Measurements from ENCODE around the gene COL28A1. TPM values are rescaled to one million over a fixed set of nuclear protein-coding genes. Genes with fewer than 3 reads are reported as not detected.

COL28A1 gene
- total RNA-seq, 1 donor from 2014 or later, result 18.3 TPM

- peaks cover 1% of the 10 kb centered on the region for H3K36me3 Mint-ChIP-seq (ENCODE audit: insufficient read depth)
- H3K27me3 Mint-ChIP-seq, result no peaks in the 10 kb centered on the region
- TF ChIP-seq, protein P1, sequence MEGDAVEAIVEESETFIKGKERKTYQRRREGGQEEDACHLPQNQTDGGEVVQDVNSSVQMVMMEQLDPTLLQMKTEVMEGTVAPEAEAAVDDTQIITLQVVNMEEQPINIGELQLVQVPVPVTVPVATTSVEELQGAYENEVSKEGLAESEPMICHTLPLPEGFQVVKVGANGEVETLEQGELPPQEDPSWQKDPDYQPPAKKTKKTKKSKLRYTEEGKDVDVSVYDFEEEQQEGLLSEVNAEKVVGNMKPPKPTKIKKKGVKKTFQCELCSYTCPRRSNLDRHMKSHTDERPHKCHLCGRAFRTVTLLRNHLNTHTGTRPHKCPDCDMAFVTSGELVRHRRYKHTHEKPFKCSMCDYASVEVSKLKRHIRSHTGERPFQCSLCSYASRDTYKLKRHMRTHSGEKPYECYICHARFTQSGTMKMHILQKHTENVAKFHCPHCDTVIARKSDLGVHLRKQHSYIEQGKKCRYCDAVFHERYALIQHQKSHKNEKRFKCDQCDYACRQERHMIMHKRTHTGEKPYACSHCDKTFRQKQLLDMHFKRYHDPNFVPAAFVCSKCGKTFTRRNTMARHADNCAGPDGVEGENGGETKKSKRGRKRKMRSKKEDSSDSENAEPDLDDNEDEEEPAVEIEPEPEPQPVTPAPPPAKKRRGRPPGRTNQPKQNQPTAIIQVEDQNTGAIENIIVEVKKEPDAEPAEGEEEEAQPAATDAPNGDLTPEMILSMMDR (IDR thresholded peaks at IDR 0.05; ENCODE audit: unreplicated experiment), result no peak
- DNase-seq (ENCODE audit: low spot score, unreplicated experiment), result no peak
- no peak overlapping the region for H3K27ac Mint-ChIP-seq
- no peak overlapping the region for H3K4me3 Mint-ChIP-seq (ENCODE audit: low read depth)
- H3K9me3 Mint-ChIP-seq (ENCODE audit: low read depth), result no peaks in the 10 kb centered on the region
- H3K4me1 Mint-ChIP-seq (ENCODE audit: low read depth), result peaks cover 6% of the 10 kb centered on the region
These were observed 191.1 kb downstream of the COL28A1 start for GRCh38 chr7:7344583-7344982.

- Mint-ChIP-seq H3K27me3 (no peaks in the 10 kb centered on the region), H3K27ac (no peak overlapping the region), H3K4me3 (ENCODE audit: low read depth) (no peak overlapping the region), H3K36me3 (ENCODE audit: insufficient read depth) (no peaks in the 10 kb centered on the region), H3K4me1 (ENCODE audit: low read depth) (no peaks in the 10 kb centered on the region), H3K9me3 (ENCODE audit: low read depth) (peaks cover 6% of the 10 kb centered on the region)
- DNase-seq (ENCODE audit: low spot score, unreplicated experiment), result no peak
- TF ChIP-seq, protein P1 (IDR thresholded peaks at IDR 0.05; ENCODE audit: unreplicated experiment), result no peak
These were observed 199.8 kb downstream of the COL28A1 start for GRCh38 chr7:7335909-7336308.

- TF ChIP-seq, protein P1 (IDR thresholded peaks at IDR 0.05; ENCODE audit: unreplicated experiment), result no peak
- Mint-ChIP-seq H3K4me1 (ENCODE audit: low read depth) (no peaks in the 10 kb centered on the region), H3K27me3 (peaks cover 3% of the 10 kb centered on the region), H3K27ac (no peak overlapping the region), H3K36me3 (ENCODE audit: insufficient read depth) (no peaks in the 10 kb centered on the region), H3K9me3 (ENCODE audit: low read depth) (peaks cover 6% of the 10 kb centered on the region), H3K4me3 (ENCODE audit: low read depth) (no peak overlapping the region)
- no peak for DNase-seq (ENCODE audit: low spot score, unreplicated experiment)
These were observed 200.5 kb downstream of the COL28A1 start for GRCh38 chr7:7335215-7335614.

GRCh38 chr7:7333610-7334009 is 202.1 kb downstream of the COL28A1 start:
- Mint-ChIP-seq H3K4me1 (ENCODE audit: low read depth) (no peaks in the 10 kb centered on the region), H3K36me3 (ENCODE audit: insufficient read depth) (no peaks in the 10 kb centered on the region), H3K27ac (no peak overlapping the region), H3K4me3 (ENCODE audit: low read depth) (no peak overlapping the region), H3K27me3 (peaks cover 4% of the 10 kb centered on the region), H3K9me3 (ENCODE audit: low read depth) (peaks cover 6% of the 10 kb centered on the region)
- no peak for DNase-seq (ENCODE audit: low spot score, unreplicated experiment)
- TF ChIP-seq, protein P1 (IDR thresholded peaks at IDR 0.05; ENCODE audit: unreplicated experiment), result no peak

DNA sequence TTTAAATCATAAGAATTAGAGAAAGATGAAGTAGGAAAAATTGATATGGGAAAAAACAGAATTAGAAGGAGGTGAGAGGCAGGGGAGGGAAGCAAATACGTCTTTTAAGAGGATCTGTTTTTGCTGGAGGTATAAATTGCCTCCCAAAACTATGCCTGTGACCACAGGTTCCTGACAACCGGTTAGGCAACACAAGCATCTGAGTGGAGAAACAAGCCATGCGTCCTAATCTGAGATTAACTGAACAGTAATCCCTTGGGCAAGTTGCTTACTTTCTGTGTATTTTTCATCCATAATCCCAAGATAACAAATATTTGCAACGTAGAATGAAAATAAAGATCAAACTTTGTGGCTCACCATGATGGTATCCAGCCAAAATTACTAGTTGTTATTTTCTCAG is 204.2 kb downstream of the COL28A1 start:
- peaks cover 4% of the 10 kb centered on the region for H3K27me3 Mint-ChIP-seq

More for the DNA sequence above, 204.2 kb downstream of the COL28A1 start:
- H3K36me3 Mint-ChIP-seq (ENCODE audit: insufficient read depth), result no peaks in the 10 kb centered on the region
- H3K9me3 Mint-ChIP-seq (ENCODE audit: low read depth), result peaks cover 6% of the 10 kb centered on the region
- no peak overlapping the region for H3K4me3 Mint-ChIP-seq (ENCODE audit: low read depth)
- H3K4me1 Mint-ChIP-seq (ENCODE audit: low read depth), result no peaks in the 10 kb centered on the region
- TF ChIP-seq, protein P1 (IDR thresholded peaks at IDR 0.05; ENCODE audit: unreplicated experiment), result no peak
- no peak overlapping the region for H3K27ac Mint-ChIP-seq
- no peak for DNase-seq (ENCODE audit: low spot score, unreplicated experiment)
